H9 (cell line): ENCODE data around the gene SLC25A17. TPM values are rescaled to one million over a fixed set of nuclear protein-coding genes. Genes with fewer than 3 reads are reported as not detected.
A peak's percentile ranks its signal among the peaks of the same experiment; 100 is the strongest.
"Not testable (repeated sequence)": the region's sequence is repeated elsewhere in the genome, so short reads cannot be mapped to it uniquely, and the experiment has no call there.

ENCODE experiments used
- DNase-seq: peaks from one replicate; pipeline ENCODE4 v3.0.0-alpha.2; 2017
- H2AFZ ChIP-seq: one replicate; pipeline ENCODE4 v1.6.1; 2013; ENCODE audit warnings: mild to moderate bottlenecking, low read length, control low read depth, moderate library complexity
- H2AK5ac ChIP-seq: 2 replicates; pipeline ENCODE4 v1.6.1; 2013; ENCODE audit warnings: low read length, control low read depth, mixed read lengths; ENCODE audit not compliant: insufficient read length
- H2BK120ac ChIP-seq: one replicate; pipeline ENCODE4 v1.6.1; 2013; ENCODE audit warnings: low read depth, mild to moderate bottlenecking, low read length, control low read depth, inconsistent platforms; ENCODE audit not compliant: poor library complexity, severe bottlenecking
- H2BK12ac ChIP-seq: 2 replicates; pipeline ENCODE4 v1.6.1; 2013; ENCODE audit warnings: low read length, control low read depth, mixed read lengths, low read depth; ENCODE audit not compliant: insufficient read length
- H2BK15ac ChIP-seq: 2 replicates; pipeline ENCODE4 v1.6.1; 2013; ENCODE audit warnings: low read depth, low read length, control low read depth
- H2BK20ac ChIP-seq: one replicate; pipeline ENCODE4 v1.6.1; 2013; ENCODE audit warnings: low read depth, mild to moderate bottlenecking, low read length, control low read depth, inconsistent platforms; ENCODE audit not compliant: poor library complexity, severe bottlenecking
- H2BK5ac ChIP-seq: 2 replicates; pipeline ENCODE4 v1.6.1; 2013; ENCODE audit warnings: low read length, control low read depth, mixed read lengths; ENCODE audit not compliant: insufficient read length
- H3K14ac ChIP-seq: 2 replicates; pipeline ENCODE4 v1.6.1; 2013; ENCODE audit warnings: low read length, control low read depth; ENCODE audit not compliant: insufficient read depth
- H3K18ac ChIP-seq: 2 replicates; pipeline ENCODE4 v1.6.1; 2013; ENCODE audit warnings: low read depth, mild to moderate bottlenecking, mixed read lengths, low read length, control low read depth; ENCODE audit not compliant: insufficient read length
- H3K23ac ChIP-seq: 2 replicates; pipeline ENCODE4 v1.6.1; 2013; ENCODE audit warnings: low read length, control low read depth, mixed read lengths, low read depth; ENCODE audit not compliant: insufficient read length
- H3K23me2 ChIP-seq: 2 replicates; pipeline ENCODE4 v1.6.1; 2013; ENCODE audit warnings: low read depth, mild to moderate bottlenecking, mixed read lengths, low read length, control low read depth; ENCODE audit not compliant: insufficient read length, poor library complexity, severe bottlenecking
- H3K27ac ChIP-seq: 2 replicates; pipeline ENCODE4 v1.5.1; 2013; ENCODE audit warnings: low read length, control low read depth, mixed read lengths, low read depth; ENCODE audit not compliant: insufficient read length
- H3K27me3 ChIP-seq: 2 replicates; pipeline ENCODE4 v1.6.1; 2013; ENCODE audit warnings: low read length, control low read depth, inconsistent platforms; ENCODE audit not compliant: insufficient read depth
- H3K4ac ChIP-seq: 2 replicates; pipeline ENCODE4 v1.6.1; 2013; ENCODE audit warnings: low read depth, mild to moderate bottlenecking, control low read depth, inconsistent platforms, low read length, moderate library complexity
- H3K4me1 ChIP-seq: 2 replicates; pipeline ENCODE4 v1.6.1; 2013; ENCODE audit warnings: low read length, control low read depth, inconsistent platforms; ENCODE audit not compliant: insufficient read depth
- H3K4me2 ChIP-seq: 2 replicates; pipeline ENCODE4 v1.6.1; 2013; ENCODE audit warnings: low read length, control low read depth, mixed read lengths; ENCODE audit not compliant: insufficient read length, insufficient read depth
- H3K56ac ChIP-seq: 2 replicates; pipeline ENCODE4 v1.6.1; 2013; ENCODE audit warnings: low read depth, mild to moderate bottlenecking, mixed read lengths, low read length, control low read depth; ENCODE audit not compliant: insufficient read length
- H3K79me1 ChIP-seq: 2 replicates; pipeline ENCODE4 v1.6.1; 2013; ENCODE audit warnings: low read depth, mild to moderate bottlenecking, moderate library complexity, low read length, control low read depth, inconsistent platforms; ENCODE audit not compliant: insufficient read depth, poor library complexity, severe bottlenecking
- H3K79me2 ChIP-seq: 2 replicates; pipeline ENCODE4 v1.6.1; 2013; ENCODE audit warnings: low read length, control low read depth, inconsistent platforms; ENCODE audit not compliant: insufficient read depth
- H3K9ac ChIP-seq: 2 replicates; pipeline ENCODE4 v1.6.1; 2013; ENCODE audit warnings: low read length, control low read depth, mixed read lengths; ENCODE audit not compliant: insufficient read length; ENCODE audit errors: extremely low read depth
- H3K9me3 ChIP-seq: one replicate; pipeline ENCODE4 v1.6.1; 2013; ENCODE audit warnings: low read depth, low read length, inconsistent platforms; ENCODE audit not compliant: control insufficient read depth
- H3T11ph ChIP-seq: one replicate; pipeline ENCODE4 v1.6.1; 2013; ENCODE audit warnings: mild to moderate bottlenecking, low read length, control low read depth, inconsistent platforms
- H4K20me1 ChIP-seq: one replicate; pipeline ENCODE4 v1.6.1; 2013; ENCODE audit not compliant: control insufficient read depth, insufficient read length, insufficient read depth
- H4K5ac ChIP-seq: 2 replicates; pipeline ENCODE4 v1.6.1; 2013; ENCODE audit warnings: low read depth, mild to moderate bottlenecking, mixed read lengths, low read length, control low read depth; ENCODE audit not compliant: insufficient read length
- H4K8ac ChIP-seq: replicated peaks from 2 replicates; pipeline ENCODE4 v1.6.1; 2013; ENCODE audit warnings: low read length, control low read depth, mixed read lengths, low read depth; ENCODE audit not compliant: insufficient read length
- H4K91ac ChIP-seq: 2 replicates; pipeline ENCODE4 v1.6.1; 2013; ENCODE audit warnings: low read depth, mild to moderate bottlenecking, moderate library complexity, mixed read lengths, low read length, control low read depth; ENCODE audit not compliant: insufficient read length
- H3K27ac Mint-ChIP-seq, 3 experiments: 2 replicates in 2 of 3; 3 replicates in 1 of 3; pipeline ENCODE4 v1.8.0; 2020 to 2021; ENCODE audit warnings: mixed read lengths in 3 of 3, mild to moderate bottlenecking in 1 of 3, moderate library complexity in 1 of 3
- H3K27me3 Mint-ChIP-seq: 2 replicates; pipeline ENCODE4 v1.8.0; 2021; ENCODE audit warnings: low read depth, mild to moderate bottlenecking, moderate library complexity, mixed read lengths
- H3K36me3 Mint-ChIP-seq, 3 experiments: 2 replicates in 2 of 3; 3 replicates in 1 of 3; pipeline ENCODE4 v1.8.0; 2020 to 2021; ENCODE audit warnings: low read depth in 3 of 3, mixed read lengths in 3 of 3; ENCODE audit not compliant: insufficient read depth in 1 of 3
- H3K4me1 Mint-ChIP-seq, 2 experiments: 2 replicates each; pipeline ENCODE4 v1.8.0; 2020; ENCODE audit warnings: mixed read lengths in 2 of 2
- H3K4me3 Mint-ChIP-seq, 2 experiments: 2 replicates in 1 of 2; 3 replicates in 1 of 2; pipeline ENCODE4 v1.8.0; 2020 to 2021; ENCODE audit warnings: mild to moderate bottlenecking in 2 of 2, mixed read lengths in 2 of 2, moderate library complexity in 1 of 2
- H3K9me3 Mint-ChIP-seq, 2 experiments: 2 replicates in 1 of 2; 3 replicates in 1 of 2; pipeline ENCODE4 v1.8.0; 2020; ENCODE audit warnings: mild to moderate bottlenecking in 2 of 2, mixed read lengths in 2 of 2, moderate library complexity in 1 of 2
- CTCF ChIP-seq: fragments of 200-600 bp; sonication (generic); conservative IDR thresholded peaks from 3 replicates; pipeline ENCODE4 v1.8.0; 2021; ENCODE audit warnings: antibody characterized with exemption, mild to moderate bottlenecking
- WGBS: extraction: QIAGEN DNeasy Blood & Tissue Kit; methylation state at CpG from one replicate; pipeline ENCODE4 v1.1.7; 2013; ENCODE audit warnings: missing lambda C conversion rate, low lambda C conversion rate, mixed read lengths; ENCODE audit not compliant: insufficient read length; ENCODE audit errors: extremely low coverage; 5-methylcytosine and 5-hydroxymethylcytosine counted together
- long read RNA-seq: library from polyadenylated mRNA; unstranded; transcript quantifications from one replicate; pipeline ENCODE4 v2.0.0, GENCODE V29; 2020
- total RNA-seq: library from RNA; stranded (reverse); gene quantifications from 2 replicates; pipeline ENCODE4 v1.2.1, GENCODE V29; 2021

Gene SLC25A17
- 26.5 and 30.2 TPM in 2 replicates for total RNA-seq
- long read RNA-seq, transcript SLC25A17-210 (9 exons, 2,262 nt): major isoform, 168 of 196 reads
- long read RNA-seq, transcript SLC25A17-217 (7 exons, 2,060 nt): minor isoform, 6 of 196 reads
- long read RNA-seq, partial matches to known transcripts: 0 of 196 reads
- long read RNA-seq, other reads (novel, unspliced or antisense): 22 of 196 reads

DNA sequence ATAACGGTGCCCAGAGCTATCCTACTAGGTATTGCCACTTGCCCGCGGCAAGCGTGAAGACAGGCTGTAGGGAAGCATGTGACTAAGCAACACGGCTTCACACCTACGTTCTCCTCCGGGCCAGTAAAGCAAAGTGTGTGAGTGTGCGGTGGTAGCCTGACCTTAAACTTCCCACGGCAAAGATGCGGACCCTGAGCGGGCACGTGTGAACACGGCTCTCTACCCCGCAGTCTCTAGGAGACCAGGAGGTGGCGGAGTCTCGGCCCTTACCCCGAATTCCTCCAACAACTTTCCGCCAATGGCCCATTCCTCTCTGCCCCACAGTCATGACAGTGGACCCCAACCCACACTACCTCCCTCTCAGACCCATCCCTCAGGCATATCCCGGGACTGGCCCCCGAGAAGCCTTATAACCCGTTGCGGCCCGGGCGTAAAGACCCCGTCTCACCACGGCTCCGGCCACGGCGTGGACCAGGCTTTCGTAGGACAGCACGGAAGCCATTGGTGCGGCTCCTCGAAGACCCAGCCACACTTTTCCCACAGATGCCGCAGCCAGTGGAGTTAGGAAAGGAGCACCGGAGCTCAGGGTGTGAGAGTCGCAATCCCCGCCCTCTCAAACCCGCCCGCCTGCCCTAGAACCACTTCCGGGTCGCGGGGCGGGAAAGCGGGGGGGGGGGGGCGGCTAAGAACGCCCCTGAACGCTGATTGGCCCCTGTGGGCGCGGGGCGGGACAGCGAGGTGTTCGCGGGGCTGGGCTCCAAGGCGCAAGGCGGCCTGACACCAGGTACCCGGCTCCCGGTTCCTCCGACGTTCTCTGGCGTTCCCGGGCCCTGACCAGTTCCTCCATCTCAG, at the start of gene SLC25A17:
SLC25A17 (minus strand) TSS at position 600 of the 852 bp plus-strand sequence; CDS start at position 502, 98 bp downstream.
- peak; percentile 41; the same call in 2 of the 3 replicates for TF ChIP-seq CTCF
- H3K23me2 ChIP-seq: peaks cover 10% of the 10 kb centered on the region

GRCh38 chr22:40868379-40868778, 49.2 kb upstream of the SLC25A17 start:
- not testable (repeated sequence) for H2AK5ac ChIP-seq, H4K5ac ChIP-seq, H4K8ac ChIP-seq, H3K79me1 ChIP-seq, H3K56ac ChIP-seq, H3K18ac ChIP-seq, H3K23ac ChIP-seq, H3K9me3 ChIP-seq, H2BK12ac ChIP-seq, H2BK20ac ChIP-seq, H3K4me3 Mint-ChIP-seq, H3K9me3 Mint-ChIP-seq, H4K91ac ChIP-seq, H2BK5ac ChIP-seq, DNase-seq, H3K36me3 Mint-ChIP-seq, H3K79me2 ChIP-seq, H3K4me2 ChIP-seq, H2AFZ ChIP-seq, H3K4me1 Mint-ChIP-seq, H2BK120ac ChIP-seq, H4K20me1 ChIP-seq, H3K9ac ChIP-seq, H2BK15ac ChIP-seq, H3K27ac ChIP-seq, H3K4ac ChIP-seq, H3T11ph ChIP-seq, H3K27me3 Mint-ChIP-seq, H3K27me3 ChIP-seq, H3K23me2 ChIP-seq, H3K14ac ChIP-seq, H3K4me1 ChIP-seq
- no CpG with 5 or more reads among the region's 6 CpGs for WGBS
- peak overlapping the region in 1 of 3 experiments; percentile 12; a peak in 1 of 7 replicates for H3K27ac Mint-ChIP-seq

More for the DNA sequence above, at the start of gene SLC25A17:
- DNase-seq: peak; percentile 95
- Histone ChIP-seq H3K56ac (no peak within 1 kb of the TSS), H2AK5ac (no peak within 1 kb of the TSS), H3K9me3 (no peaks in the 10 kb centered on the region), H2BK20ac (no peak within 1 kb of the TSS), H2AFZ (peak within 1 kb of the TSS; percentile 94), H4K8ac (no peak within 1 kb of the TSS), H3K79me2 (peaks cover 13% of the 10 kb centered on the region; the same call in 1 of the 2 replicates), H3T11ph (no peak within 1 kb of the TSS), H2BK12ac (no peak within 1 kb of the TSS), H3K27ac (no peak within 1 kb of the TSS), H3K27me3 (no peaks in the 10 kb centered on the region), H2BK15ac (no peak within 1 kb of the TSS; the same call in 1 of the 2 replicates), H4K5ac (no peak within 1 kb of the TSS), H3K79me1 (peaks cover 9% of the 10 kb centered on the region), H3K4me2 (peak within 1 kb of the TSS; percentile 87), H2BK5ac (no peak within 1 kb of the TSS), H3K4me1 (peaks cover 3% of the 10 kb centered on the region; the same call in 1 of the 2 replicates), H4K20me1 (no peaks in the 10 kb centered on the region), H3K18ac (peak within 1 kb of the TSS; percentile 74), H4K91ac (no peak within 1 kb of the TSS), H3K23ac (no peak within 1 kb of the TSS), H3K14ac (peak within 1 kb of the TSS; percentile 54), H2BK120ac (no peak within 1 kb of the TSS), H3K9ac (peak within 1 kb of the TSS; percentile 70), H3K4ac (no peak within 1 kb of the TSS)
- WGBS: no CpG with 5 or more reads among the region's 61 CpGs
- Mint-ChIP-seq H3K4me3 (peak within 1 kb of the TSS; percentile 96 to 97), H3K4me1 (peaks cover 23% of the 10 kb centered on the region in 2 experiments), H3K36me3 (peaks cover 0 to 12% (median 7%) of the 10 kb centered on the region in 3 experiments; a peak in 4 of 7 replicates), H3K9me3 (no peaks in the 10 kb centered on the region), H3K27ac (peak within 1 kb of the TSS; percentile 89 to 97 (median 91)), H3K27me3 (no peaks in the 10 kb centered on the region; the same call in 1 of the 2 replicates)
